Measurements from ENCODE around the gene CDCP1.

- no peak for TF ChIP-seq CTCF (IDR thresholded peaks at IDR 0.05 in 4 of 5, conservative IDR thresholded peaks at IDR 0.05 in 1 of 5)
- no peak for TF ChIP-seq POLR2A (IDR thresholded peaks at IDR 0.05)
Observed at GRCh38 chr3:45075821-45076625, 70.2 kb downstream of the CDCP1 start.

All from gastrocnemius medialis (tissue), 4 donors.